Measurements from ENCODE around the gene SLC38A11.
A peak's percentile ranks its signal among the peaks of the same experiment; 100 is the strongest.

Gene SLC38A11

DNA sequence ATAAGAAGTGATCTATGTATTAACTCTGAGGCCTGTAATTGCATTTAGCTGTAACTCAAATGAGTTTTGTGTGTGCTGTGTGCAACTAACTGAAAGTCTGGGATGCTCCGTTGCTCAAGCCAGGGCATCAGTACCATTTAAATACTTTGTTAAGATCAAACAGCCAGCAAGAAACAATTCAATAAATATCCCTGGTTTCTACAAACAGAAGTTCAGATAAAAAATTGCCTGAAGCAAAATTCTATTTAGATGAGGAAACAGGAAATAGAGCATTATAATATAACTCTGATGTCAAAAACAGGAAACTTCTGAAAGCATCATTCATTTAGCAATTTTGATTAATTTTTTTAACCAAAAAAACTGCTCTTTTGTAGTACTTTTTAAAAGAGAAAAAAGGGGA lies 18.9 kb upstream of the SLC38A11 start:
- FAIRE-seq = no peak
- no peak for DNase-seq (ENCODE audit: extremely low spot score, insufficient read length, low read depth)

DNA sequence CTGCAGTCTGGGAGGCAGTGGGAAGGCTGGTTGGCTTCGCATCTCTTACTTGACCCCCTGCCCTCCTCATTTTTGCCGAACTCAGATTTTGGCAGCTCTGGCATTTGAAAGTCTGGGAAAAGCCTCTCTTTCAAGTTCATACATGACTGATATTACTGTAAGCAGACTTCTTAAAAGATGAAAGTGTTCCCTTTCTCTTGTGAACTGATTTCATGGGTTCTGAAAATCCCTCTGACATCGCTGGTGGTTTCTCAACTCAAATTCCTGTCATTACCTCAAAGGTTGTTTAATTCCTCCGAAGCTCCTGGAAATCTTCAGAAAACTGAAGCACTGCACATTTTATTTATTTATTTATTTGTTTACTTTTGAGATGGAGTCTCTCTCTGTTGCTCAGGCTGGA lies 16.9 kb upstream of the SLC38A11 start:
- DNase-seq (ENCODE audit: extremely low spot score, insufficient read length, low read depth) (no peak), FAIRE-seq (no peak)

DNA sequence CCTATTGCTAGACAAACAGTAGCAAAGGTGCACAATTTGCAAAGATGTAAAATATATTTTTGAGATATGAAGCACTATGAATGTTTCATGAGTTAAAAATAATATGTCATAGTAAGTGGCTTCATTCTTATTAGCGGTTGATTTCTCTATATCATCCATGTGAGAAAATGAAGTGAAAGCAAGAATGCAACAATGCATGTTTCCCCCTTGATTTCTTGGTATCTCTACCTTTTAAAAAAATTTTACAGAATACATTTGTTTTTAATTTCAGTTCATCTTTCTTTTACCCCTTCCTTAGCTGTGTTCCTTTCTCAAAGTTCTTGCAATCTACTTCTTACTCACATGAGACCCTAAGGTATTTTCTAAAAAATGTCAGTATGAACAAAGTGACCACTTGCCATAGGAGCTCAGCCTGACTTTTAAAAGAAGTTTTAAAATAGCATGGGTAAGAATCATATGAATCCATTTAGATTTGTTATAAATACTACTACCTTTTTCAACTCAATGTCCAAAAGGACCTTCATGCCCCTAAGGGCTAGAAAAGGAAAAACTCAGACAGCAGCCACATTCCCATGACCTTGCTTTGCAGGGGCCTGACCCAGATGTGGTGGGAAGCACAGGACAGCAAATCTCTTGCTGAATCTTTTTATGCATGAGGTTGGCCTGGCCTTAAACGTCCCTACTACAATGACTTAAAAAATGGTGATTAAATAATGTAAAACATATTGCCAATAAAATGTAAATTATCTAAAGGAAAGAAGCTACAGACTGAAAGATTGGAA lies 14.8 kb upstream of the SLC38A11 start:
- DNase-seq (ENCODE audit: extremely low spot score, insufficient read length, low read depth) (no peak), FAIRE-seq (peak; percentile 29)

DNA sequence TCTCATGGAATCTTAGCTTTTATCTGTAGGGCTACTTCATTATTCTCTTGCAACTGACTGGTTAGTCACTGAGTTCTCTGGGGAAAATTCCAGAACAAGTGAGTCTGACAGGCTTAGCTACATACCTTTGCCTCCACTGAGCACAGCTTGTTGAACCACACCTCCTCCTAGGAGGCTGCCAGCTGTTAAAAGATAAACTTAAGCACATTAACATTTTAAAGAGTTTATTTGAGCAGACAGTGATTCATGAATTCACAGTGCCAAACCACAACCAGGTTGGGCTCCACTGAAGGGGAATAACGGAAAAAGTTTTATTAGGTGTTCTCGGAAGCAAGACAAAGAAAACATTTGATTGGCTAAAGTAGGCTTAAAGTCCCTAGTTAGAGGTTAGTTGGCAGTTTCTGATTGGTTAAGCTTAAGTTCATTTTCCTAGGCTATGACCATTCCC lies 12.5 kb upstream of the SLC38A11 start:
- FAIRE-seq (no peak), DNase-seq (ENCODE audit: extremely low spot score, insufficient read length, low read depth) (no peak)

DNA sequence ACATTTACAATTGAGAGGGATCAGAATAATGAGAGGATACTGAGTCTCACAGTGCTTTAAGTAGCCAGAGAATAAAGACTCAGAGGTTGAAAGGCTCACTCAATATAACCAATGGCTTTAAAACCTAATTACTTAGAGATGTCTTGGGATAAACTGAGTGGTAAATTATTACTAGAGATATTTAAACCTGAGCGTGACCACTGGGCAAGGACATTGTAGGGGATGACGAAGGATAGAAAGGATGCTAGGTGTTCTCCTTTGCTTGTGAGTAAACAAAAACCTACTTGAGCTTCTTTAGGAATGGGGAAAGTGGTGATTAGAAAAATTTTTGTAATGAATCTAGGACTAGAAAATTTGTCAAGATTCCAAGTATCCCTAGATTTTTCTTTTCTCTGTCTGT lies 12.0 kb upstream of the SLC38A11 start:
- no peak for DNase-seq (ENCODE audit: extremely low spot score, insufficient read length, low read depth)
- no peak for FAIRE-seq

DNA sequence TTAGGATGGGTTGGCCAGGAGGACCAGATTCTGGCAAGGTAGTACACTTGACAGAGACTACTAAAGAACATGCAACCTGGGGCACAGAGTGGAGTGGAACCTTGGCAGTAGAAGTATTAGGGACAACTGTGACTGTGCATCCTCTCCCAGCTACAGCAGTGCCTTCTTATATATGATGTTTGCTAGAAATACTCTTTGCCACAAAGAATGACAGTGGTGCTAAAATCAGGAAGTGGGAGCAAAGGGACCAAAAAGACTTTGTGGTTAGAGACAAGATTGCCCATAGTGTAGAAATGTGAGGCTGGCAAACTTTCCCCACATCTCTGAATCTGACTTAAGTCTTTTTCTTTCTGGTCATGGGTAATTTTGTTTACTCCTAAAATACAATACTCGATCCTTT lies 9.4 kb upstream of the SLC38A11 start:
- DNase-seq (ENCODE audit: extremely low spot score, insufficient read length, low read depth) = no peak
- FAIRE-seq = no peak

DNA sequence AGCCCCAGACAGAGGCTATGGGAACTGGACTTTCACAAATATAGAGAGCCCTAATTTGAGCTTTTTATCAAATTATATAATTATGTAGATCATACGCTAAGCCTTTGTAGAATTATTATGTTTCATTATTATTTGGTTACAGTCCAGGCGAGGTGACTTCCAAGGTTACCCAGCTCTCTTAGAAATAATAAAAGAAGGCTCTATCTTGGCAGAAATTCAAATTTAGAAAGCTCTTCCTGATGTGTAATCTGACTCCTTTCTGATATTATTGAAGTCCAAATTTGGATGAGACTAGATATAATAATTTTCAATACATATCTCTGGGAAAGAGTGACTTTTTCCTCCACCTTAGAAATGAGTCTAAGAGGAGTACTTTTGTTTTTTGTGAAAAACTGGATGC lies 4.8 kb upstream of the SLC38A11 start:
- no peak for DNase-seq (ENCODE audit: extremely low spot score, insufficient read length, low read depth)
- no peak for FAIRE-seq

DNA sequence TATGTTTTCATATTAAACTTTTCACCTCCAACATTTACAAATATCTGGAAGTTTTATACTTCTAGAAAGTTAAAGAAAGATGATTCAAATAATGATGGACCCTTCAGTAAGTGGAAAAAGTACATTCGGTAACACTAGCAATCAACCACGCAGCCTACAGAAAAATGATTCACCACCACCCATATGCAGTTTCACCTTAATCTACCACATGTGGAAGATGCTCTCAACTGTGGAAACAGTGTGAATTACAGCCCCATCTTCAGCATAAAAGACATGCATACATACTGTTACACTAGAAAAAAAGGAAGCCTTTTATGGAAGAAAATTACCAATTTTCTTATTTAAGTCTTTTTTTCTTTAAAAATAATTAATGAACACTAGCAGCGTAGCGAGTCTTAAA lies 1.1 kb downstream of the SLC38A11 start:
- FAIRE-seq = no peak
- no peak for DNase-seq (ENCODE audit: extremely low spot score, insufficient read length, low read depth)

DNA sequence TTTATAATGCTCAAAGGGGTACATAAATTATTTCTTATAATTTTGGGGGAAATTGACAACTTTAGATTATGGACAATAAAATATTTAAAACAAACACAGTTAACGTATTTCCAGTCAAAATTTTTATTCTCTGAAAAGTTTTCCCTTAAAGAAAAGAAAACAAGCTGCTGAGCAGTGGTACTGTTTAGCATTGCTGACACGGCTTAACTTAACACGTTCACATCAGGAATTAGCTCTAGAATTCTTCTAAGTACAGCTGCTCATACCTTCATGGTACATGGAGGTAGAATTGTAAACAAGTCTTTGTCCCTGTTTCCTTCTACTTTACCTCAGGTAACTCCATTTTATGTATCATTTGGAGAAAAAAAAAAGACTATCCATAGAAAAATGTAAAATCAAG lies 2.0 kb downstream of the SLC38A11 start:
- DNase-seq (ENCODE audit: extremely low spot score, insufficient read length, low read depth) (no peak), FAIRE-seq (no peak)

DNA sequence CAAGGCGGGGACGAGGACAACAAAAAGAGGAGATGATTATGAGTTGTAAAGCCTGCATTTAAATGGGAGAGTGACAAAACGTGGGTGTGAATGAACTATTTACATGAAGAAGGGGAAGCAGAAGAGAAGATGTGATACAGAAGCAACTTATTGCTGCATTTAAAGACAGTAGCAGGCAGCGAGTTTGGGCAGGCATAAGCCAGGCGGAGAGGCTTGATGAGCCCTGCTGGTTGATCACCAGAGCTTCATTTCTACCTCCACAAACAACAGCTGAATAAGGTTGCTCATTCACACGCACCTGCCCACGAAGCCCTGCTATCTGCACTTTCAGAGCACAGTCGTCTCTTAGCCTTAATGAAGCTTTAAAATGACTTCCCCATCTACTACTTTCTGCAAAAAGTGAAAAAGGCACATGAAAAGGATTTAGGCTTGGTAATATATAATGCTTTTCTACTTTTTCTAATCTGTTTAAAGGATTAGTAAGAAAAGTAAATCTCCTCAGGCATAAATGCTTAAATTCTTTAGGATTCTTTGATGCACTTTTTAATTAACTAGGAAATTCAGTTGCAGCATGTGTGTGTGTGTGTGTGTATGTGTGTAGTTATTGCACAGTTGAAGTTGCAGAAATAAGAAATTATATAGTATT lies 3.1 kb downstream of the SLC38A11 start:
- DNase-seq (ENCODE audit: extremely low spot score, insufficient read length, low read depth) (no peak), FAIRE-seq (no peak)

DNA sequence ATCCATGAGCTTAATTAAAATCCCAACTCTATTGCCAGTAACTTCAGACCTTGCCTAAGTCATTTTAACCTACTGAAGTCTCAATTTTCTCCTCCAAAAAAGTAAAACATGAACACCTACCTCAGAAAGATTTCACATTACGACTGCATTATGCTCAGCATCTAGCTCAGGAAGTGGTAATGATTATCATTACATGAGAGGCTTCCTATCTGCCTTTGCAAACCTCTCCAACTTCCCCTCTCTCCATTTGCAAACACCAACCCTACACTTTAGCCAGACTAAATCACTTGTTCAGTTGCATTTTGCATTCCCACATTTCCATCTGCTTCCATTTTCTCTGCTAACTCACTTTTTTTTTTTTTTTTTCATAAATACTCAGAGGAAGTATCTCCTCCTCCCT lies 6.8 kb downstream of the SLC38A11 start:
- FAIRE-seq = no peak

DNA sequence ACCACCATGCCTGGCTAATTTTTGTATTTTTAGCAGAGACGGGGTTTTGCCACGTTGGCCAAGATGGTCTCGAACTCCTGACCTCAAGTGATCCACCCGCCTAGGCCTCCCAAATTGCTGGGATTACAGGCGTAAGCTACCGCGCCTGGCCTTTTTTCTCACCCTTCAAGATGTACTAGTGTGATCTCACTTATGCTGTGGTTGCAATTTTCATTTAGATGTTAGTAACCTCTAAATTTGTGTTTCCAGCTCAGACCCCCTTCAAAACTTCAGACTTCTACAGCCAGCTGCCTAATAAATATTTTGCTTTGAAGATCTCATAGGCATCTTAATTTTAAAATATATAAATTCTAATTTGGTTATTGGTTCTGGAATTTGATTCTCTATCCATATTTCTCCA lies 8.0 kb downstream of the SLC38A11 start:
- DNase-seq (ENCODE audit: extremely low spot score, insufficient read length, low read depth) (no peak), FAIRE-seq (no peak)

More for the DNA sequence above, 6.8 kb downstream of the SLC38A11 start:
- DNase-seq (ENCODE audit: extremely low spot score, insufficient read length, low read depth) = no peak

DNA sequence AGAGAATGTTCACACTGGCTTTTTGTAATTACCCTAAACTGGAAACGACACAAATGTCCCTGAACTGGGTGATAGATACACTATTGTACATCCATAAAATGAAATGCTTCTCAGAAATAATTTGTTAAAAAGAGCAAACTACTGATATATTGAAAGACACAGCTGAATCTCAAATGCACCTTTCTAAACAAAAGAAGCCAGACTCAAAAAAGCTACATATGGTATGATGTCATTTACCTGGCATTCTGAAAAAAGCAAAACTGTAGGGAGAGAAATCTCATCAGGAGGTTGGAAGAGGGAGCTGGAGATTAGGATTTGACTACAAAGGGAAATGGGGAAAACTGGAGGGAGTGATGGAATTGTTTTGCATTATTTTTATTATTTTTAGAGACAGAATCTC lies 12.0 kb downstream of the SLC38A11 start:
- FAIRE-seq (no peak), DNase-seq (ENCODE audit: extremely low spot score, insufficient read length, low read depth) (no peak)

DNA sequence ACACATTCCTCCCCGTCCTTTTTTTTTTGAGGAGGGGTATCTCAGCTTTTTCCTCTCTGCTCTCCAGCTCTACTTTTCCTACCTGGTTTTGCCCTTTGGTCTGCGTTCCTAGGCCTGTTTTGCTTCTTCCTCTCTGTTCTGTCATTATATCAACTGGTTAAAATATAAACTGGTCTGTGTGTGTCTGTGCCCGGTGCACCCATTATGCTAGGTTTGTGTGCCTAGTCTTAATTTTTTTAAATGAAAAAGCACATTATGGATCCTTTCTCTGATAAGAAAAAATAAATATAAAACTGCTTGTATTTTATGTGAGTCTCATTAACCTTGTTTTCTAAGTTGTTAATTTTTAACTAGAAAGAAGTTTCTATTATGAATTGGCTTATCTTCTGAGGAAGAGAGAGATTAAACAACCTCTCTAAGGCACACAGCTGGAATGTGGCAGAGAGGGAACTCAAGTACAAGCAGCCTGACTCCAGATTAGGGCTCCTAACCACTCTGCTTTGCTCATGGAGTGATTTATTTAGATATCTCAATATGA lies 17.4 kb downstream of the SLC38A11 start:
- FAIRE-seq (no peak), DNase-seq (ENCODE audit: extremely low spot score, insufficient read length, low read depth) (no peak)

DNA sequence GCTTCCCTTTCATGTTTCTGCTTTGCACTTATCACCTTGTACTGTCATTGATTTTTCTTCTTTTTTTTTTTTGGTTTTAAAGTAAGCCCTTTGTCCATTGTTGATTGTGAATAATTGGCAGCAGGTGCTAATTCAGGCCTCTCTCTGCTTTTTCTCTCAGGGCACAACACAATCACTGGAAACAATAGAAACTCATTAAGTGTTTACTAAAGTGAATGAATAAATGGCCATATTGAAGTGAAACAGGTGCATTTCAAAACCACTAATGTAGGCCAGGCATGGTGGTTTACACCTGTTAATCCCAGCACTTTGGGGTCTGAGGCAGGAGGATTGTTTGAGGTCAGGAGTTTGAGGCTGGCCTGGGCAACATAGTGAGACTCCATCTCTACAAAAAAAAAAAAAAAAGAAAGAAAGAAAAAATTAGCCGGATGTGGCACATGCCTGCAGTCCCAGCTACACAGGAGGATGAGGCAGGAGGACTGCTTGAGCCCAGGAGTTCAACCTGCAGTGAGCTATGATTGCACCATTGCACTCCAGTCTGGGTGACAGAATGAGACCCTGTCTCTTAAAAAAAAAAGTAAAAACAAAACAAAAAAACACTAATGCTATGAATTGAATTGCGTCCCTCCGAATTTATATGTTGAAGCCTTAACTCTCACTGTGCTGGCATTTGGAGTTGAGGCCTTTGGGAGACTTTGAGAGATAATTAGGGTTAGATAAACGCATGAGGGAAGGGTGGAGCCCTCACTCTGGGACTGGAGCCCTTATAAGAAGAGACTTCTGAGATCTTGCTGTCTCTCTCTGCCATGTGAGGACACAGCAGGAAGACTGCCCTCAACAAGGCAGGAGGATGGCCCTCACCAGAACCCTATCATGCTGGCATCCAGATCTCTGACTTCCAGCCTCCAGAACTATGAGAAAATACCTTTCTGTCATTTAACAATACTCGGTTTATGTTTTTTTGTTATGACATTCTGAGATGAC lies 19.9 kb downstream of the SLC38A11 start:
- FAIRE-seq (no peak), DNase-seq (ENCODE audit: extremely low spot score, insufficient read length, low read depth) (no peak)

DNA sequence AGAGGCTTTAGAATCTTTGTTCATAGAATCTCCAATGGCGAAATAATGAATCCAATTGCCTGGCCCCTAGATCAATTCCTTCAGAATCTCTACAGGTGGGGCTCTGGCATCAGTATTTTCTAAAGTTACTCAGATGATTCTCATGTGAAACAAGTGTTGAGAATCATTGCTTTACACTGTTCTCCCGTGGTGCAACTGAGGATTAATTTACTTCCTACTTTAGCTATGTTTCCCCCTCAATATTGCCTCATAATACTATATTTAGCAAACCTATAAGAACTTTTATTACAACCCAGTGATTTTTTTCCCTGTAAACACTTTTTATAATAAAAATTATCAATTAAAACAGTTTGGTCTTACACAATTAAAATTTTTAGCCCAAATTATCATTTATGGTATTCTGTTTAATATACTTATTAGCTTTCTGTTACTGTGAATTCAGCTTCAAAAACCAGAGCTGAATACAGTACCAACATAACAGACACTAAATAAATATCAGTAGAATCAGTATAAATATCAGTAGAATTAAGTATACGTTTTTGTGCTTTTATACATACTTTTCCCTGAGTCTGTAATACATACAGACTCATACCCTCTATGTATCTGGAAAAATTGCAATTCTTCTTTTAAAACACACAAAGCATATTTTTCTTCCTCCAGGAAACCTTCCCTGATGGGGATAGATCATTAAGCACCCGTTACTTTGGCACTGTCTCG lies 20.8 kb downstream of the SLC38A11 start:
- no peak for FAIRE-seq
- DNase-seq (ENCODE audit: extremely low spot score, insufficient read length, low read depth) = no peak

DNA sequence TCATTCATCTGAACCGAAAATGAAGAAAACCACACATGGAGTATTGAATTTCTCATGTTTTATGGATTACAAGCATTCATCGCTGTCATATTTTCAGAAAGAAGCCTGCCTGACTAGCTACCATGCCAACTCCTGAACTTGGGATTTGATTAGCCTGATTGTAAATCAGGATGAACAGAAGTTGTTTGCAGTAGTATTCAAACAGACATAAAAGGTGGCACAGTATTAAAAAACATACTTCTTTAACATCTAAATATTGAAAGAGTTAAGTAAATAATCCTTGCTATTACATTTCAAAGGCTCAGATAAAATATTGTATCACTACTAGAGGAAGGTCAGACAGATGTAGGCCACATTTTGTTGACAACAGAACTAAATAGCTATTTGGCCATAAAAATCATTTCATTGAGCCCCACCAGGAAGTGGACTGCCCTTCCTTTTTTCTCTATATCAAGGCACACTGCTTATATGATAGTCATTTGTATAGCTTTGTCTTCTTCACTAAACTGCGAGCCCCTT lies 21.6 kb downstream of the SLC38A11 start:
- DNase-seq (ENCODE audit: extremely low spot score, insufficient read length, low read depth) (no peak), FAIRE-seq (no peak)

DNA sequence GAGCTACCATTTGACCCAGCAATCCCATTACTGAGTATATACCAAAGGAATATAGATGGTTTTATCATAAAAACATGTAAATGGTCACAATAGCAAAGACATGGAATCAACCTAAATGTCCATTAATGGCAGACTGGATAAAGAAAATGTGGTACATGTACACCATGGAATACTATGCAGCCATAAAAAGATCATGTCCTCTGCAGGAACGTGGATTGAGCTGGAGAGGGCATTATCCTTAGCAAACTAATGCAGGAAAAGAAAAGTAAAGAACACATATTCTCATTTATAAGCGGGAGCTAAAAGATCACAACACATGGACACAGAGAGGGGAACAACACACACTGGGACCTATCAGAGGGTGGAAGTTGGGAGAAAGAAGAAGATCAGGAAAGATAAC lies 22.9 kb downstream of the SLC38A11 start:
- DNase-seq (ENCODE audit: extremely low spot score, insufficient read length, low read depth) (no peak), FAIRE-seq (no peak)

DNA sequence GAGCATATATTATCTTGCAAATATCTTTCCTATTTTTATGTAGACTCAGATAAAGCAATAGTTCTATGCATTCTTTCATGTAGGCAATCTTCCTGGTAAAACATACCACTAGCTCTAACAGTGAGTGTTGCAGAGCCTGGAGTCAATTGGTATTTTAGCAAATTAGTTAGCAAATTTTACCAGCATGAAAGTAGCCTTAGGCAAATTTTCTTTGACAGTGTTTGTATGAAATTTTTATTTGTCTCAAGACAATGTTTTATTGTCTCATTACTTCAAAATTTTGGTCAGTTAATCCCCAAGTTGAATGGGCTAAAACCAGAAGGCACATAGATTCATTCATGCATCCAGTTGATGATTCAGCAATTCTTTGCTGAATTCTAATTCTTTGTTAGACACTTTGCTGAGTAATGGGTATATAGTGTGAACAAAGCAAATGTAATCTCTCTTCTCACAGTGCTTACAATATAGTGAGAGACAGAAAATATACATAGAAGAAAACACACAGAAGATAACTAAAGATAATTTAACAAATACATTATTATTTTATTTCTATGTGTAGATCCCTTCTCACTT lies 27.1 kb downstream of the SLC38A11 start:
- no peak for FAIRE-seq
- no peak for DNase-seq (ENCODE audit: extremely low spot score, insufficient read length, low read depth)

Data from GM18507 (cell line).